Measurements from ENCODE around the gene AOPEP.

Gene AOPEP

DNA sequence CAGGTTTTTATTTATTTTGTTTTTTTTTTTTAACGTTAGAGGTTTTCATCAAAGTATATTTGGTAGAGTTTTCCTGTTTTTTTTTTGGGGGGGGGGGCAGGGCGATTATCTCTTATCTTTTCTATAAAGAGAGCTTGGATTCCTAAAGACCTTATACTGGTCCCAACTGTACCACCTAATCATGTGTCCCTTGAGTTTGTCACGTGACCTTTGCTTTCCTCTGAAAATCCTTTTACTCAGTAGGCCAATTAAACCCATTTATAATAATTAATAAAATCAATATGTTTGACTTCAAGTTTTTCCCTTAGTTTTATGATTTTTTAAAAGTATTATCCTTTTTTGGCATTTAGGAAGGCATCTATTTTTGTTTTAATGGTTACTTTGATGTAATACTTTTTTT lies 286.4 kb downstream of the AOPEP start:
- Histone ChIP-seq H3K27ac (ENCODE audit: low read depth, low read length) (no peak overlapping the region), H3K79me2 (ENCODE audit: insufficient read depth, low read length) (no peaks in the 10 kb centered on the region; the same call in 1 of the 2 replicates), H3K36me3 (ENCODE audit: low read length) (no peaks in the 10 kb centered on the region; the same call in 1 of the 2 replicates)

DNA sequence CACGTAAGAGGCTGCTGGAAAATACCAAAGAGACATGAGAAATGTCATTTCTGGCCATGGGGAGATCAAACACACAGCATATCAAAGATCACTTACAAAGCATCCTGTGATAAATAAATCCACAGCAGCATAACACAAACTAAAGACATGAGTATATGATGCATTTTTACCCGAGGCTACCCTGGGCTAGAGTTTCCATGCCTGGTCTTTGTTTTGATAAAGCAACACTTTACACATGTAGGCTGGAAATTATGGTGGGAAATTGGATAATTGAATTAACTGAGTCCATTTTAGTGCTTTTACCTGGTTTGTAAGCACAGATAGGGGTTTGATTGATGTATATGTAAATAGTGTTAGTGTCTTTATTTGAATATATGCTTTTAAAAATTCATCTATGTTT lies 288.4 kb downstream of the AOPEP start:
- H3K9ac ChIP-seq (ENCODE audit: low read length): no peak overlapping the region
- no peaks in the 10 kb centered on the region for H3K9me3 ChIP-seq (ENCODE audit: insufficient read depth, low read length)
- no peaks in the 10 kb centered on the region; the same call in 1 of the 2 replicates for H3K79me2 ChIP-seq (ENCODE audit: insufficient read depth, low read length)
- H3K4me3 ChIP-seq (ENCODE audit: insufficient read depth, low read length, poor library complexity, severe bottlenecking): no peak overlapping the region
- H3K36me3 ChIP-seq (ENCODE audit: low read length): no peaks in the 10 kb centered on the region; the same call in 1 of the 2 replicates
- H3K9me2 ChIP-seq (replicated peaks; ENCODE audit: insufficient read depth, low read length): no peaks in the 10 kb centered on the region
- H3K27me3 ChIP-seq (ENCODE audit: low read length): no peaks in the 10 kb centered on the region
- H2AFZ ChIP-seq (ENCODE audit: low read depth, low read length, severe bottlenecking): no peak overlapping the region
- H3F3A ChIP-seq (ENCODE audit: insufficient read depth): no peaks in the 10 kb centered on the region
- H3K27ac ChIP-seq (ENCODE audit: low read depth, low read length): no peak overlapping the region
- H3K4me2 ChIP-seq (ENCODE audit: low read depth, low read length, poor library complexity, severe bottlenecking): no peak overlapping the region
- TF ChIP-seq, protein P1, sequence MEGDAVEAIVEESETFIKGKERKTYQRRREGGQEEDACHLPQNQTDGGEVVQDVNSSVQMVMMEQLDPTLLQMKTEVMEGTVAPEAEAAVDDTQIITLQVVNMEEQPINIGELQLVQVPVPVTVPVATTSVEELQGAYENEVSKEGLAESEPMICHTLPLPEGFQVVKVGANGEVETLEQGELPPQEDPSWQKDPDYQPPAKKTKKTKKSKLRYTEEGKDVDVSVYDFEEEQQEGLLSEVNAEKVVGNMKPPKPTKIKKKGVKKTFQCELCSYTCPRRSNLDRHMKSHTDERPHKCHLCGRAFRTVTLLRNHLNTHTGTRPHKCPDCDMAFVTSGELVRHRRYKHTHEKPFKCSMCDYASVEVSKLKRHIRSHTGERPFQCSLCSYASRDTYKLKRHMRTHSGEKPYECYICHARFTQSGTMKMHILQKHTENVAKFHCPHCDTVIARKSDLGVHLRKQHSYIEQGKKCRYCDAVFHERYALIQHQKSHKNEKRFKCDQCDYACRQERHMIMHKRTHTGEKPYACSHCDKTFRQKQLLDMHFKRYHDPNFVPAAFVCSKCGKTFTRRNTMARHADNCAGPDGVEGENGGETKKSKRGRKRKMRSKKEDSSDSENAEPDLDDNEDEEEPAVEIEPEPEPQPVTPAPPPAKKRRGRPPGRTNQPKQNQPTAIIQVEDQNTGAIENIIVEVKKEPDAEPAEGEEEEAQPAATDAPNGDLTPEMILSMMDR (IDR thresholded peaks at IDR 0.05; ENCODE audit: insufficient read depth, low read length, poor library complexity, severe bottlenecking): no peak
- TF ChIP-seq EZH2phosphoT487 (conservative IDR thresholded peaks at IDR 0.05; ENCODE audit: low read length): no peak
- no peaks in the 10 kb centered on the region for H4K20me1 ChIP-seq (ENCODE audit: low read depth, low read length)

More for the DNA sequence above, 286.4 kb downstream of the AOPEP start:
- Histone ChIP-seq H3K9me3 (ENCODE audit: insufficient read depth, low read length) (no peaks in the 10 kb centered on the region), H3K4me2 (ENCODE audit: low read depth, low read length, poor library complexity, severe bottlenecking) (no peak overlapping the region), H4K20me1 (ENCODE audit: low read depth, low read length) (no peaks in the 10 kb centered on the region), H3K27me3 (ENCODE audit: low read length) (no peaks in the 10 kb centered on the region), H3K9me2 (replicated peaks; ENCODE audit: insufficient read depth, low read length) (no peaks in the 10 kb centered on the region), H3K4me3 (ENCODE audit: insufficient read depth, low read length, poor library complexity, severe bottlenecking) (no peak overlapping the region), H2AFZ (ENCODE audit: low read depth, low read length, severe bottlenecking) (no peak overlapping the region), H3F3A (ENCODE audit: insufficient read depth) (no peaks in the 10 kb centered on the region), H3K9ac (ENCODE audit: low read length) (no peak overlapping the region)
- TF ChIP-seq EZH2phosphoT487 (conservative IDR thresholded peaks at IDR 0.05; ENCODE audit: low read length): no peak

DNA sequence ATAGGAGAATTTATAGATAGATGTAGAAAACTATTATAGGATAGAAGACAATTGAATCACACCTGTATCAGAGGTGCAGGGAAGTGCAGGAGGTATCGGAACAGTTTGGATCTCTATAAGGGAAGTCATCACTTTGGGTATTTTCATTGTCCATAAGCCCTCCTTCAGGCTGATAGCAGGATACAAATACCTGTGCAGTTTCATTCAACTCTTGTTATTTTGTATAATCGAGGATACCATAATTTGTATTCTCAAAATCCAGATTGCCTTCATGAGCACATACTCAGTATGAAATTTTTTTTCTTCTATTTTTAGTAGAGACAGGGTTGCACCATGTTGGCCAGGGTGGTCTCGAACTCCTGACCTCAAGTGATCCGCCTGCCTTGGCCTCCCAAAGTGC lies 289.1 kb downstream of the AOPEP start:
- H3K36me3 ChIP-seq (ENCODE audit: low read length): no peaks in the 10 kb centered on the region
- no peak overlapping the region for H3K27ac ChIP-seq (ENCODE audit: low read depth, low read length)
- H2AFZ ChIP-seq (ENCODE audit: low read depth, low read length, severe bottlenecking): no peak overlapping the region
- H4K20me1 ChIP-seq (ENCODE audit: low read depth, low read length): no peaks in the 10 kb centered on the region
- H3K4me2 ChIP-seq (ENCODE audit: low read depth, low read length, poor library complexity, severe bottlenecking): no peak overlapping the region
- H3K9me3 ChIP-seq (ENCODE audit: insufficient read depth, low read length): no peaks in the 10 kb centered on the region
- H3K27me3 ChIP-seq (ENCODE audit: low read length): no peaks in the 10 kb centered on the region
- no peaks in the 10 kb centered on the region for H3F3A ChIP-seq (ENCODE audit: insufficient read depth)
- no peak overlapping the region for H3K9ac ChIP-seq (ENCODE audit: low read length)
- TF ChIP-seq EZH2phosphoT487 (conservative IDR thresholded peaks at IDR 0.05; ENCODE audit: low read length): no peak
- TF ChIP-seq, protein P1 (IDR thresholded peaks at IDR 0.05; ENCODE audit: insufficient read depth, low read length, poor library complexity, severe bottlenecking): no peak
- H3K9me2 ChIP-seq (replicated peaks; ENCODE audit: insufficient read depth, low read length): no peaks in the 10 kb centered on the region
- H3K79me2 ChIP-seq (ENCODE audit: insufficient read depth, low read length): no peaks in the 10 kb centered on the region; the same call in 1 of the 2 replicates
- no peak overlapping the region for H3K4me3 ChIP-seq (ENCODE audit: insufficient read depth, low read length, poor library complexity, severe bottlenecking)

DNA sequence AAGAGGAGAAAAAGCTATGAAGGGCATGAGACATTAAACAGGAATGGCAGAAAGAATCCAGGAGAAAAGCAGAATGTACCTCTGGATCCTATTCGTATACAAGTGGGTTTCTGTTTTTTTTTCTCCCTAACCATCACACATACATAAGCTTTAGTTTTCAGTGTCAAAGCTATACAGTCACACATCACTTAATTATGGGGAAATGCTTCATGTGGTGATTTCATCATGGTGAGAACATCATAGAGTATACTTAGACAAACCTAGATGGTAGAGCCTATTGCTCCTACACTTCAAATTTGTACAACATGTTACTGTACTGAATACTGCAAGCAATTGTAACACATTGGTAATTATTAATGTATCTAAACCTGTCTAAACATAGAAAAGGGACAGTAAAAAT lies 290.6 kb downstream of the AOPEP start:
- Histone ChIP-seq H3K9ac (ENCODE audit: low read length) (no peak overlapping the region), H3K79me2 (ENCODE audit: insufficient read depth, low read length) (no peaks in the 10 kb centered on the region; the same call in 1 of the 2 replicates), H3F3A (ENCODE audit: insufficient read depth) (no peaks in the 10 kb centered on the region), H2AFZ (ENCODE audit: low read depth, low read length, severe bottlenecking) (no peak overlapping the region), H3K36me3 (ENCODE audit: low read length) (no peaks in the 10 kb centered on the region), H3K27ac (ENCODE audit: low read depth, low read length) (no peak overlapping the region), H3K4me3 (ENCODE audit: insufficient read depth, low read length, poor library complexity, severe bottlenecking) (no peak overlapping the region), H3K9me2 (replicated peaks; ENCODE audit: insufficient read depth, low read length) (no peaks in the 10 kb centered on the region), H3K4me2 (ENCODE audit: low read depth, low read length, poor library complexity, severe bottlenecking) (no peak overlapping the region), H3K27me3 (ENCODE audit: low read length) (no peaks in the 10 kb centered on the region), H3K9me3 (ENCODE audit: insufficient read depth, low read length) (no peaks in the 10 kb centered on the region), H4K20me1 (ENCODE audit: low read depth, low read length) (no peaks in the 10 kb centered on the region)
- TF ChIP-seq, protein P1 (IDR thresholded peaks at IDR 0.05; ENCODE audit: insufficient read depth, low read length, poor library complexity, severe bottlenecking): no peak
- no peak for TF ChIP-seq EZH2phosphoT487 (conservative IDR thresholded peaks at IDR 0.05; ENCODE audit: low read length)

Data from SU-DHL-6 (cell line).